GM12878 (cell line): ENCODE results near the gene IL4I1. TPM values are rescaled to one million over a fixed set of nuclear protein-coding genes. Genes with fewer than 3 reads are reported as not detected.

Experiments
- BMI1 ChIP-seq: fragments of 450-650 bp; IDR thresholded peaks from 2 replicates; pipeline ENCODE4 v1.6.1; 2016; ENCODE audit warnings: mild to moderate bottlenecking, moderate library complexity, borderline replicate concordance
- CBFB ChIP-seq: IDR thresholded peaks from 2 replicates; pipeline ENCODE4 v1.6.1; 2016; ENCODE audit warnings: antibody characterized with exemption, low read depth
- ETV6 ChIP-seq, 2 experiments: fragments of 450-650 bp in 1 of 2; IDR thresholded peaks in 1 of 2; conservative IDR thresholded peaks in 1 of 2; 2 replicates each; pipeline ENCODE4 v1.6.1; 2014; ENCODE audit warnings: antibody characterized with exemption in 1 of 2, borderline replicate concordance in 1 of 2, low read depth in 1 of 2, mild to moderate bottlenecking in 1 of 2, moderate library complexity in 1 of 2
- GABPA ChIP-seq: IDR thresholded peaks from 2 replicates; pipeline ENCODE4 v1.6.1; 2014; ENCODE audit warnings: antibody characterized with exemption, low read depth, mild to moderate bottlenecking, inconsistent platforms
- HDAC2 ChIP-seq: fragments of 200-600 bp; sonication (generic); IDR thresholded peaks from 2 replicates; pipeline ENCODE4 v1.6.1; 2017
- HDAC6 ChIP-seq: fragments of 200-600 bp; sonication (generic); IDR thresholded peaks from one replicate; pipeline ENCODE4 v1.8.0; 2017; ENCODE audit warnings: antibody characterized with exemption; ENCODE audit not compliant: unreplicated experiment
- JUND ChIP-seq: IDR thresholded peaks from 2 replicates; pipeline ENCODE4 v1.6.1; 2012; ENCODE audit warnings: low read depth, mild to moderate bottlenecking, low read length, improper control_type of control experiment, moderate library complexity
- MEF2A ChIP-seq: IDR thresholded peaks from 2 replicates; pipeline ENCODE4 v1.6.1; 2011; ENCODE audit warnings: low read depth, mild to moderate bottlenecking, low read length, moderate library complexity; ENCODE audit not compliant: insufficient read depth
- MXI1 ChIP-seq: fragments of 150-350 bp; IDR thresholded peaks from 2 replicates; pipeline ENCODE4 v1.6.1; 2011; ENCODE audit warnings: low read depth, mild to moderate bottlenecking, inconsistent platforms, low read length, improper control_type of control experiment
- NBN ChIP-seq: fragments of 450-650 bp; IDR thresholded peaks from 2 replicates; pipeline ENCODE4 v1.6.1; 2016
- NR2C1 ChIP-seq: fragments of 450-650 bp; IDR thresholded peaks from 2 replicates; pipeline ENCODE4 v1.6.1; 2017; ENCODE audit warnings: antibody characterized with exemption, mild to moderate bottlenecking, moderate library complexity
- NR2F1 ChIP-seq: fragments of 450-650 bp; conservative IDR thresholded peaks from 2 replicates; pipeline ENCODE4 v1.6.1; 2017; ENCODE audit warnings: mild to moderate bottlenecking
- PAX5 ChIP-seq: IDR thresholded peaks from 2 replicates; pipeline ENCODE4 v1.6.1; 2011; ENCODE audit warnings: low read depth, low read length, borderline replicate concordance
- RELA ChIP-seq: fragments of 450-650 bp; IDR thresholded peaks from 2 replicates; pipeline ENCODE4 v1.8.0; 2014; ENCODE audit warnings: borderline replicate concordance; ENCODE audit not compliant: partially characterized antibody
- SMAD1 ChIP-seq: fragments of 450-650 bp; IDR thresholded peaks from 2 replicates; pipeline ENCODE4 v1.6.1; 2018; ENCODE audit warnings: mild to moderate bottlenecking, low read depth; ENCODE audit not compliant: partially characterized antibody
- SMAD5 ChIP-seq: IDR thresholded peaks from 2 replicates; pipeline ENCODE4 v1.6.1; 2016; ENCODE audit warnings: antibody characterized with exemption, low read depth
- TBL1XR1 ChIP-seq: IDR thresholded peaks from 2 replicates; pipeline ENCODE4 v1.6.1; 2012; ENCODE audit warnings: low read depth, low read length, improper control_type of control experiment
- TCF3 ChIP-seq: IDR thresholded peaks from 2 replicates; pipeline ENCODE4 v1.6.1; 2012; ENCODE audit warnings: low read depth, mild to moderate bottlenecking, low read length, borderline replicate concordance; ENCODE audit not compliant: insufficient read depth
- ZNF622 ChIP-seq: fragments of 450-650 bp; IDR thresholded peaks from 2 replicates; pipeline ENCODE4 v1.6.1; 2017; ENCODE audit warnings: mild to moderate bottlenecking, inconsistent platforms
- polyA plus RNA-seq, 11 experiments: library from polyadenylated mRNA; depleted of rRNA in 4 of 11; unstranded in 6 of 11; stranded (reverse) in 5 of 11; fragments of >200 nt; fragmentation: Nextera tagmentation in 4 of 11; fragmentation: Illumina TruSeq in 1 of 11; extraction: Ambion mirVana in 4 of 11; extraction: Trizol in 1 of 11; gene quantifications; 1 replicate in 1 of 11; 2 replicates in 10 of 11; pipeline versions ENCODE4 v1.2.1 to v1.2.3, GENCODE V29; 2011 to 2016; ENCODE audit warnings: inconsistent platforms in 2 of 11, missing spikeins in 2 of 11, low read depth in 1 of 11
- total RNA-seq, 4 experiments: library from RNA; depleted of rRNA in 3 of 4; stranded (reverse); fragments of >200 nt in 3 of 4; fragmentation: Illumina TruSeq in 1 of 4; extraction: Trizol in 1 of 4; gene quantifications; 2 replicates each; pipeline versions ENCODE4 v1.2.1 to v1.2.3, GENCODE V29; 2013 to 2021
- TF ChIP-seq, protein P1 (sequence below): IDR thresholded peaks from 2 replicates; pipeline ENCODE4 v1.6.1; 2011; ENCODE audit warnings: low read depth, mild to moderate bottlenecking, low read length, moderate library complexity, borderline replicate concordance; ENCODE audit errors: extremely low read depth
- TF ChIP-seq, protein P2 (sequence below): fragments of 150-350 bp; IDR thresholded peaks from 2 replicates; pipeline ENCODE4 v1.6.1; 2016; ENCODE audit warnings: low read depth, low read length
- TF ChIP-seq, protein P3 (sequence below): IDR thresholded peaks from 2 replicates; pipeline ENCODE4 v1.6.1; 2011; ENCODE audit warnings: low read depth, low read length, improper control_type of control experiment, borderline replicate concordance
- TF ChIP-seq, protein P4 (sequence below): fragments of 450-650 bp; IDR thresholded peaks from 2 replicates; pipeline ENCODE4 v1.6.1; 2018; ENCODE audit warnings: borderline replicate concordance, mild to moderate bottlenecking; ENCODE audit not compliant: partially characterized antibody

Gene IL4I1
- total and polyA plus RNA-seq, 10 of the 15 experiments (the other 5 are each of a cell fraction or from before 2014, with no cell fraction given): 0.62 to 83.8 (median 42.8) TPM

DNA sequence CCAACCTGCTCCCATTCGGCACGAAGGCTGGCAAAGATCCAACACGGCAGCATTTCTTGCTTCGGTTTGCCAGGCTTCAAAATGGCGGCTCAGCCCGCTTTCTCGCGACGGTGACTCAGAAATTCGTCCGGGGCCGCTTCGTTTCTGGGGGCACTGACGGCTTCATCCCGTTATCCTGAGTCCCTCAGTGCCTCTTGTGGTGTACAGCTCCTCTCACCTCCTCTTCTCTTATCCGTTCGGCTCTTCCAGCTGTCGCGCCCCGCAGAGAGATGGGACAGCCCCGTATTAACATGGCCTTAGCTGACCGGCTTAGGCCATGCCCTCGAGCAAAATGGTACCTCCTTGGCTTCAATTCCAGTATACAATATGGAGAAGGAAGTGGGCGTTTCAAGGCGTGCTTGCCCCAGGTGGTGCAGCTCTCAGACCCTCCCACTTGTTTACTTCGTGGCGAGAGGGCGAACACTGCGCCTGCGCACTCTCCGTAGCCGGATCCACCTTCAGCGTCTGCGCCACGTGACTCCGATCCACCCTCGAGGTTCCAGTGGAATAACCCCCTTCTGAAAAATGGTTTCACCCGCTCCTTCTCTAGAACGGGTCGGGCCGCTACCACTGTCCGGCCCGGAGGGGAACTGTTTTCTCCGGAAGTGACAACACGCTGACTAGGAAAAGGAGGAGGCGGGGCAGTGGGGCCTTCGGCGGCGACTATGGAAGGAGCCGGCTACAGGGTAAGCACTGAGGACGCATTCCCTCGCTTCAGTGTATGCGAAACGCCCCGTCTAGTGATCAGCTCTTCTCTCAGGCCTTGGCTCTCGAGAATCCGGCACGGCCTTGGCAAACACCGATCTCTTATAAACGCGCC is 19.4 kb downstream of the IL4I1 start, which contains the start of the genes AKT1S1 and TBC1D17 (continued):
- 0 out of 2 replicates have a peak, but pooled peaks have one; percentile 36 for TF ChIP-seq CBFB
- peak; percentile 78 for TF ChIP-seq RELA
- peak; percentile 88 for TF ChIP-seq GABPA
- TF ChIP-seq, protein P1, sequence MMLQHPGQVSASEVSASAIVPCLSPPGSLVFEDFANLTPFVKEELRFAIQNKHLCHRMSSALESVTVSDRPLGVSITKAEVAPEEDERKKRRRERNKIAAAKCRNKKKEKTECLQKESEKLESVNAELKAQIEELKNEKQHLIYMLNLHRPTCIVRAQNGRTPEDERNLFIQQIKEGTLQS: peak; percentile 83; the same call in 1 of the 2 replicates
- TF ChIP-seq SMAD5: no peak
- no peak for TF ChIP-seq MEF2A
- peak; percentile 64 for TF ChIP-seq MXI1
- no peak for TF ChIP-seq TCF3
- TF ChIP-seq TBL1XR1: peak; percentile 47; the same call in 1 of the 2 replicates
- TF ChIP-seq HDAC2: 0 out of 2 replicates have a peak, but pooled peaks have one; percentile 9
- TF ChIP-seq, protein P2, sequence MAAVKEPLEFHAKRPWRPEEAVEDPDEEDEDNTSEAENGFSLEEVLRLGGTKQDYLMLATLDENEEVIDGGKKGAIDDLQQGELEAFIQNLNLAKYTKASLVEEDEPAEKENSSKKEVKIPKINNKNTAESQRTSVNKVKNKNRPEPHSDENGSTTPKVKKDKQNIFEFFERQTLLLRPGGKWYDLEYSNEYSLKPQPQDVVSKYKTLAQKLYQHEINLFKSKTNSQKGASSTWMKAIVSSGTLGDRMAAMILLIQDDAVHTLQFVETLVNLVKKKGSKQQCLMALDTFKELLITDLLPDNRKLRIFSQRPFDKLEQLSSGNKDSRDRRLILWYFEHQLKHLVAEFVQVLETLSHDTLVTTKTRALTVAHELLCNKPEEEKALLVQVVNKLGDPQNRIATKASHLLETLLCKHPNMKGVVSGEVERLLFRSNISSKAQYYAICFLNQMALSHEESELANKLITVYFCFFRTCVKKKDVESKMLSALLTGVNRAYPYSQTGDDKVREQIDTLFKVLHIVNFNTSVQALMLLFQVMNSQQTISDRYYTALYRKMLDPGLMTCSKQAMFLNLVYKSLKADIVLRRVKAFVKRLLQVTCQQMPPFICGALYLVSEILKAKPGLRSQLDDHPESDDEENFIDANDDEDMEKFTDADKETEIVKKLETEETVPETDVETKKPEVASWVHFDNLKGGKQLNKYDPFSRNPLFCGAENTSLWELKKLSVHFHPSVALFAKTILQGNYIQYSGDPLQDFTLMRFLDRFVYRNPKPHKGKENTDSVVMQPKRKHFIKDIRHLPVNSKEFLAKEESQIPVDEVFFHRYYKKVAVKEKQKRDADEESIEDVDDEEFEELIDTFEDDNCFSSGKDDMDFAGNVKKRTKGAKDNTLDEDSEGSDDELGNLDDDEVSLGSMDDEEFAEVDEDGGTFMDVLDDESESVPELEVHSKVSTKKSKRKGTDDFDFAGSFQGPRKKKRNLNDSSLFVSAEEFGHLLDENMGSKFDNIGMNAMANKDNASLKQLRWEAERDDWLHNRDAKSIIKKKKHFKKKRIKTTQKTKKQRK: no peak
- TF ChIP-seq NR2F1: no peak
- TF ChIP-seq ETV6 (conservative IDR thresholded peaks at IDR 0.05 in 1 of 2, IDR thresholded peaks at IDR 0.05 in 1 of 2; ENCODE audit: borderline replicate concordance in 1 of 2, low read depth in 1 of 2): no peak
- no peak for TF ChIP-seq BMI1
- TF ChIP-seq NR2C1: peak; percentile 84
- peak; percentile 100 for TF ChIP-seq JUND
- TF ChIP-seq NBN: peak; percentile 68
- TF ChIP-seq, protein P3, sequence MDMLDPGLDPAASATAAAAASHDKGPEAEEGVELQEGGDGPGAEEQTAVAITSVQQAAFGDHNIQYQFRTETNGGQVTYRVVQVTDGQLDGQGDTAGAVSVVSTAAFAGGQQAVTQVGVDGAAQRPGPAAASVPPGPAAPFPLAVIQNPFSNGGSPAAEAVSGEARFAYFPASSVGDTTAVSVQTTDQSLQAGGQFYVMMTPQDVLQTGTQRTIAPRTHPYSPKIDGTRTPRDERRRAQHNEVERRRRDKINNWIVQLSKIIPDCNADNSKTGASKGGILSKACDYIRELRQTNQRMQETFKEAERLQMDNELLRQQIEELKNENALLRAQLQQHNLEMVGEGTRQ: peak; percentile 97
- TF ChIP-seq PAX5: 0 out of 2 replicates have a peak, but pooled peaks have one; percentile 26
- TF ChIP-seq, protein P4, sequence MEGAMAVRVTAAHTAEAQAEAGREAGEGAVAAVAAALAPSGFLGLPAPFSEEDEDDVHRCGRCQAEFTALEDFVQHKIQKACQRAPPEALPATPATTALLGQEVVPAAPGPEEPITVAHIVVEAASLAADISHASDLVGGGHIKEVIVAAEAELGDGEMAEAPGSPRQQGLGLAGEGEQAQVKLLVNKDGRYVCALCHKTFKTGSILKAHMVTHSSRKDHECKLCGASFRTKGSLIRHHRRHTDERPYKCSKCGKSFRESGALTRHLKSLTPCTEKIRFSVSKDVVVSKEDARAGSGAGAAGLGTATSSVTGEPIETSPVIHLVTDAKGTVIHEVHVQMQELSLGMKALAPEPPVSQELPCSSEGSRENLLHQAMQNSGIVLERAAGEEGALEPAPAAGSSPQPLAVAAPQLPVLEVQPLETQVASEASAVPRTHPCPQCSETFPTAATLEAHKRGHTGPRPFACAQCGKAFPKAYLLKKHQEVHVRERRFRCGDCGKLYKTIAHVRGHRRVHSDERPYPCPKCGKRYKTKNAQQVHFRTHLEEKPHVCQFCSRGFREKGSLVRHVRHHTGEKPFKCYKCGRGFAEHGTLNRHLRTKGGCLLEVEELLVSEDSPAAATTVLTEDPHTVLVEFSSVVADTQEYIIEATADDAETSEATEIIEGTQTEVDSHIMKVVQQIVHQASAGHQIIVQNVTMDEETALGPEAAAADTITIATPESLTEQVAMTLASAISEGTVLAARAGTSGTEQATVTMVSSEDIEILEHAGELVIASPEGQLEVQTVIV: no peak
- TF ChIP-seq SMAD1: peak; percentile 97
- TF ChIP-seq HDAC6: no peak
- no peak for TF ChIP-seq ZNF622
